NT2/D1 (cell line): ENCODE results near the gene STX2.

Experiments used
- SUZ12 ChIP-seq: IDR thresholded peaks from 2 replicates; pipeline ENCODE4 v1.6.1; 2011; ENCODE audit not compliant: insufficient read length, insufficient read depth; ENCODE audit errors: extremely low read depth
- YY1 ChIP-seq: IDR thresholded peaks from 2 replicates; pipeline ENCODE4 v1.6.1; 2011; ENCODE audit not compliant: insufficient read length, insufficient read depth
- ZNF274 ChIP-seq: IDR thresholded peaks from 2 replicates; pipeline ENCODE4 v1.6.1; 2011; ENCODE audit warnings: mild to moderate bottlenecking, low read depth, low read length

- TF ChIP-seq YY1 = no peak
- TF ChIP-seq ZNF274 = no peak
- no peak for TF ChIP-seq SUZ12
Observed at GRCh38 chr12:130859161-130859560, 20.1 kb upstream of the STX2 start.
